ENCODE data around the gene CCDC80.

Gene CCDC80

GRCh38 chr3:112656043-112656442 lies 15.1 kb upstream of the CCDC80 start:
- no peak for DNase-seq

- DNase-seq, result no peak
These were observed 14.0 kb upstream of the CCDC80 start for GRCh38 chr3:112654979-112655378.

GRCh38 chr3:112654492-112654891 lies 13.5 kb upstream of the CCDC80 start:
- DNase-seq, result no peak

- no peak for DNase-seq
These were observed 12.9 kb upstream of the CCDC80 start for GRCh38 chr3:112653881-112654300.

- no peak for DNase-seq
These were observed 12.4 kb upstream of the CCDC80 start for GRCh38 chr3:112653209-112653871.

GRCh38 chr3:112651516-112651915 lies 10.6 kb upstream of the CCDC80 start:
- DNase-seq, result no peak

GRCh38 chr3:112651071-112651470 lies 10.1 kb upstream of the CCDC80 start:
- no peak for DNase-seq

GRCh38 chr3:112650482-112650881 lies 9.5 kb upstream of the CCDC80 start:
- DNase-seq, result no peak

- no peak for DNase-seq
These were observed 8.5 kb upstream of the CCDC80 start for GRCh38 chr3:112649478-112649735.

- DNase-seq, result no peak
These were observed 6.2 kb upstream of the CCDC80 start for GRCh38 chr3:112647122-112647521.

GRCh38 chr3:112646623-112647022 lies 5.7 kb upstream of the CCDC80 start:
- DNase-seq, result no peak

GRCh38 chr3:112644453-112644852 lies 3.5 kb upstream of the CCDC80 start:
- DNase-seq, result no peak

- no peak for DNase-seq
These were observed 2.8 kb upstream of the CCDC80 start for GRCh38 chr3:112643621-112644240.

GRCh38 chr3:112642912-112643506 lies 2.1 kb upstream of the CCDC80 start:
- peak; percentile 87 for DNase-seq

GRCh38 chr3:112640276-112640929 lies 540 bp downstream of the CCDC80 start:
- no peak for DNase-seq

GRCh38 chr3:112639455-112640225 lies 1.3 kb downstream of the CCDC80 start:
- no peak for DNase-seq

- DNase-seq, result no peak
These were observed 2.5 kb downstream of the CCDC80 start for GRCh38 chr3:112638327-112639020.

GRCh38 chr3:112637700-112638099 lies 3.2 kb downstream of the CCDC80 start:
- no peak for DNase-seq

GRCh38 chr3:112635674-112636073 lies 5.3 kb downstream of the CCDC80 start:
- no peak for DNase-seq

- DNase-seq, result no peak
These were observed 6.0 kb downstream of the CCDC80 start for GRCh38 chr3:112634786-112635541.

GRCh38 chr3:112633757-112634156 lies 7.2 kb downstream of the CCDC80 start:
- no peak for DNase-seq

GRCh38 chr3:112633191-112633590 lies 7.8 kb downstream of the CCDC80 start:
- DNase-seq, result no peak

All from activated CD4-positive, alpha-beta T cell treated with anti-CD3 and anti-CD28 coated beads for 48 hours (primary cell).